ENCODE data around the gene CFAP90.

DNA sequence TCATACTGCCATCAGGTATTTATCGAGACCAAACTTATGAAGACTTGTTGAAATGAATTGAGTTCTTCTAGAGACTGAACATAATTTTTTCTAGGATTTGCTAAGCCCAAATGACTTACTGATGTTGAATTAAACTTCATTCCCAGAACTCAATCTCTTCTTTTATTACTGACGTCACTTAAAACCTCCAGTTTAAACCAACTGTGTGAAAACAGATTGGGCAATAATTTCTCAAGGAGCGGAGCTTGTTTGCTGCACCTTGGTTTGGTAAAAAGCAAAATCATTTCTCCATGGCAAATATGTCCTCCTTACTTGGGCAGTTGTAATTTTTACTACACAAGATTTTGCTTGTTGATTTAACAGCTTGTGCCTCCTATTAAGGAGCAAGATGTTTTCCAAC lies 37.4 kb downstream of the CFAP90 start:
- no peak for TF ChIP-seq ZNF274 (IDR thresholded peaks at IDR 0.05; ENCODE audit: low read depth, low read length)
- TF ChIP-seq SUZ12 (IDR thresholded peaks at IDR 0.05; ENCODE audit: extremely low read depth, insufficient read depth, insufficient read length): no peak
- TF ChIP-seq YY1 (IDR thresholded peaks at IDR 0.05; ENCODE audit: insufficient read depth, insufficient read length): no peak
